Stimulated activated CD4-positive, alpha-beta T cell treated with anti-CD3 and anti-CD28 coated beads, TNF-alpha, amount 100 ng/mL, for 1 hour (primary cell): ENCODE results near the gene IFT43.

ENCODE experiments used
- DNase-seq, 3 donors: peaks; one replicate each; pipeline ENCODE4 v3.0.0-alpha.2; 2020; ENCODE audit warnings: low read depth in 3 of 3, low spot score in 1 of 3

IFT43 gene

DNA sequence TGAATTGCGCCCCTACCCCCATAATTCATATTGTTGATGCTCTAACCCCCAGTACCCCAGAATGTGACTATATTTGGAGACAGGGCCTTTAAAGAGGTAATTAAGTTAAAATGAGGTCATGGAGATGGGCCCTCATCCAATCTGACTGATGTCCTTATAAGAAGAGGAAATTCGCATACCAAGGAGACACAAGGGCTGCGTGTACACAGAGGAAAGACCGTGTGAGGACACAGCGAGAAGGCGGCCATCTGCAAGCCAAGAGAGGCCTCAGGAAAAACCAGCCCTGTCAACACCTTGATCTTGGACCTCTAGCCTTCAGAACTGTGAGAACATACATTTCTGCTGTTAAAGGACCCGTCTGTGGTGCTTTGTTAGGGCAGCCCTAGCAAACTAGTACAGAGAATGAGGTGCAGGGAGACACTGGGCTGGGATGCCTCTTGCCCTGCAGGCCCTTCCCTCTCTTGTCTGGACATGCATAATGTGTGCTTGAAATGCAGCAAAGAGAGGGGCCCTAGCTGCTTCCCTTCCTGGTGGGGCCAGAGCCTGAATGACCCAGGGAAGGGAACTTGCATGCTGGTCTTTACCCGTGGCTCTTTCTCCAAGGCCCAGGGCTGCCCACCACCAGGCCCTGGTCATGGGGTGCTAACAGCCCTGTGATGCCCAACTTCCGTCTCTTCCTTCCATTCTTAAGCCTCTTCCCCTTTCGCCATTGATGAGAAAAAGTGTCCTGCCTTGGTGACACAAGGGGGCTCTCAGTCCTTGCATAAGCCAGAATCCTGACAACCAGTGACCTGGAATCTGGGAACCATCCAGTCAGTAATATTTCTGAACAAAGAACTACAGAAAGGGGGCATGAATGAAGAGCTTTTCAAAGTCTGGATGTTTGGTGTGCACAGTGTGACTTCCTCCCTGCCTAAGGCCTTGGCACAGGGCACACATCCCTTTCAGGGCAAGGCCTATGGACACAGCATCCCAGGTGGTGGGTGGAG, 116.1 kb downstream of the IFT43 start:
- no peak for DNase-seq

DNA sequence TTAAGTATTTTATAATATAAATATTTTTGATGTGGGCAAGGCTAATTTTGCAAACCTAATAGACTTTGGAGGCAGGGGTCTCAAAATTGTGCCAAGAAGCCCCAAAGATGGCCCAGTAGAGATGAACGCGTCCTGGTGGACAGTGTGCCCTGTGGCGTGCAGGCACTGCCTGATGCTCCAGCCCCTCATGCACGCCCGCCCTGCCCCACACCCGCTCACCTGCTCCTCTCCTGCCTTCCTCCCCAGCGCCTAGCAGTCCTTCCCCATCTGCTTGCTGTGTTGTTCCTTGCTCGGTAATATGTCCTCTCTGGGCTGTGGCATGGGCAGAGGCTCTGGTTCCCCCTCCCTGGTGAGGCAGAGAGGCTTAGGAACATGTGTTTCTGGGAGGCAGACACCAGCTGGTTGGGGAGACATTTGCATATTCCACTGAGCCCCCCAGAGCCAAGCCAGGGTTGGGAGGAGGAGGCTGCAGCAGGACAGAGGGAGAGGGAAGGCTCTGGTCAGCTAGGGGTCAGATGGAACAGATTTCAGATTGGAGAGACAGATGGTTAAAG, 119.3 kb downstream of the IFT43 start:
- DNase-seq = no peak

DNA sequence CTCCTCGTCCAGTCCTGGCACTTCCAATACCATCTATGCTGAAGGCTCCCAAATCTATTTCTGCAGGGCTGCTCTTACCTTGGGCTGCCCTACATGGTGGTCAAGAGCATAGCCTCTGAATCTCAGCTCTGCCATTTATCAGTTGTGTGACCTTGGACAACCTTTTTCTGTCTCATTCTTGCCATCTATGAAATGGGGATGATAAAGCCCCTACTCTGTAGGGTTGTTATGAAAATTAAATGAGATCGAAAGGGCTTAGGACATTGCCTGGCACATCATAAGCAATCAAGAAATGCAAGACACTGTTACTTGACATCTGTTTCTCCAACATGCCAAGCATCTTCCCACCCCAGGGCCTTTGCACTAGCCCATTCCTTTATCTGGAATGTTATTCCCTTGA, 120.6 kb downstream of the IFT43 start:
- DNase-seq = no peak

DNA sequence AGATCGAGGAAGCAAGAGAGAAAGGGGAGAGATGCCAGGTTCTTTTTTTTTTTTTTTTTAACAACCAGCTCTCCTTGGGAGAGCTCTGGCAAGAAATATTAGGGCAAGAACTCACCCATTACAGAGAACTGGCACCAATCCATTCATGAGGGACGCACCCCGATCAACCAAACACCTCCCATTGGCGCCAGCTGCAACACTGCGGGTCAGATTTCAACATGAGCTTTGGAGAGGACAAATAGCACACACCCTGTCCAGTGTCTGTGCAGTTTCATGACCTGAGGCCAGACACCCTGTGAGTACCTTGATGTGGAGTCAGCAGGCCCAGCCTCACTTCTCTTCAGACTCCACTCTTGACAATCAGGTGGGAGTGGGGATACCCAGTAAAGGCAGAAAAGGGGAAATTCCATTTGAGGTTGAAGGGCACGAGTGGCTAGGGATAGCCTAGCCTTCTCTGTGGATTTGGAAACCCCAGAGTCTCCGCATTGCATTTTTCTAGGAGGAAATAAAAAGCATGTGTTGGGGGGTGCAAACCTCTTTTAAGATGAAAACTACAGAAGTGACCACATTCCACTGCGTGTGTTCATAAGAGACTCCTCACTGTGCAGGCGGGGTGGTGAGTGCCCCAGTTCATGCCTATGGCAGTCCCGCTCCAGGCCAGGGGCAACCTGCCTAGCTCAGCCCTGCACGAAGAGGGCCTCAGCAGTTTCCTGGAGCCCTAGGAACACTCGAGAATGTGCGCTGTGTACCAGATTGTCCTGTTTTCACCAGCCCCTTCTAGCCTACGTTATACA, 123.7 kb downstream of the IFT43 start:
- DNase-seq = no peak

DNA sequence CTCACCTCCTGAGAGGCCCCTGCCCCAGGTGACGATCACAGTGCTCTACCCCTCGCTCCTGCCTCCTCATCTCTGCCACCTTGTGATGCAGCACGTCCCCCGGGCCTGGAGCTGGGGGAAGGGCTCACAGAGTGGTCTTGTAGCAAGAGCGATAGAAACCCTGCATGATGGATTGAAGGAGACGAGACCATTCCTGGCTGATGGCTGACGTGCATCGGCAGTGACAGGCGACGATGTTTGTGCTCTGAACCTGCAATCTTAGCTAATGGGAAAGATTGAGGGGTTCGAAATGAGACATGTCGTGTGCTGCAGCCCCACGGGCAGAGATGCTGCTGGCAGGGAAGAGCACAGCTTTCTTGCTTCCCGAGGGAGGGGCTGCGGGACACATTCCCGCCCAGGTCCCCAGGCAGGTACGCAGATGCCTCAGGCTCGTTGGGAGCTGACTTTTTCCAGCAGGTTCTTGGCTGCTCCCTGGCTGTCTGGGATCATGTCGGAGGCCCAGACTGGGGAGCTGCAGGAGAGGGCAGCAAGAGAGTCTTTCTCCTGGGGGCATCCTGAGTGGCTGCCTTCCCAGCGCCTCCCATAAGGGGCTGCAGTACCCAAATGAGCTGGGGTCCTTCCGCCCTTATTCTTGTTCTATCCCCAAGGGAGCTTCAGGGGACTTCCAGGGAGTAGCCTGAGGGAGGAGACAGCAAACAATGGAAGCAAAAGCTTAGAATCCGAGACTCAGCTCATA, 127.5 kb downstream of the IFT43 start:
- no peak for DNase-seq

DNA sequence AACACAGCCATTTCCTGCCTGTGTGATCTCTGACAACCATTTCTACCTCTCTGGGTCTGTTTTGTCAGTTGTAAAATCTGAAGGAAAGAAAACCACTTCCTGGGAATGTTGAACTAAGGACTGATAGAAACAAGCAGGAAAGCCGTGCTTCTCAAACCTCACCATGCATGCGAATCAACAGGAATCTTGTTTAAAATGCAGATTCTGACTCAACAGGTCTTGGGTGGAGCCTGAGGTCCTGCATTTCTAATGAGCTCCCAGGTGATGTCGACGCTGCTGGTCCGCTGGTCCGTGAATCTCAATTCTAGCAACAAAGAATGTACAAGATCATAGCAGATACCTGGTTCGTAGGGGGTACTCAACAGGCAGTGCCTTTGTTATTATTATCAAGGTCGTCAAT, 128.1 kb downstream of the IFT43 start:
- no peak for DNase-seq

DNA sequence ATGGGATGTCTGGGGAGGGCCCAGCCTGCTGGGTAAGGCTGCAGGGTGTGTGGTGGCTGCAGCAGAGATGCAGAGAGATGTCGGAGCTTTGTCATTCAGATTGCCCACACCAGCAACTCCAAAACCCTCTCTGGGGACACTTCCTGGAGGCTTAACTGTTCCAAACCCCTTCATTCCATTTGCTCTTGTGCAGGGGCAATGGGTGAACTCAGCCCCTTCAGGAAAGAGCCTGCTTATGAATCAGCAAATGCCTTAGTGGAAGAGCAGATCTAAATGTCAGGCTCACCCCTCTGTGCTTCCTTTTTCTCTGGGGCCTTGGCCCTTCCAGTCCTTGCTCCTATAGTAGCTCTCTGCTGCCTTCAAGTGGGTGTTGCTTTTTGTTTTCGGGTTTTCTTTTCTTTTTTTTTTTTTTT, 129.5 kb downstream of the IFT43 start:
- no peak for DNase-seq

DNA sequence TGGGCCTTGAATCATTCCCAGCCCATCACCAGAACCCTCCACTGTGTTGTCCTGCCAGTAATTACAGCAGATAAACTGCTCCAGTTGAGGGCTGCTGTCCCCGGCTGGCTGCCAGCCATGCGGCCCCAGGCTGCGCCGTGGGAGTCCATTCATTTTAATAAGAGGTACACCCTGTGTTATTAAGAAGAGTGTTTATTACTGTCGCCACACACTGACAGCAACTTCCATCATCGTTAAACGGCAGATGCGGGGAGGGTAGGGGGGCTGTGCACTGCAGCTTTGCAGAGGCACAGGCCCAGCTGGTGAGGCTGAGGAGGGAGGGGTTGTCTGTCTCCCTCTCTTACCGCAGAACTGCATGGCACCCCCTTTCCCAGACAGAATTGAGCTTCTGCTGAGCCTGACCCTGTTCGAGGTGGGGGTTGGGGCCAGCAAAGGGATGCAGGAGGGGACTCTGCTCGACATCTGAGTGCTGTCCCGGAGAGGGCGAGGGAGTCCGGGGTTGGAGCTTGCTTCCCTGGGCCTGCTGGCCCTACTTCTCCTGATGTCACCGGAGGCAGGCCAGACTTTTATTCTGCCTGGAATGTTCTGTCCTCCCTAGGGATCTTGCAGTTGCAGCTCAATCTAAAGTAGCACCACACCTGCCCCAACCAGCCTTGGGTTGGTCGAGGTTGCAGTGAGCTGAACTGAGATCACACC, 132.4 kb downstream of the IFT43 start:
- no peak for DNase-seq

DNA sequence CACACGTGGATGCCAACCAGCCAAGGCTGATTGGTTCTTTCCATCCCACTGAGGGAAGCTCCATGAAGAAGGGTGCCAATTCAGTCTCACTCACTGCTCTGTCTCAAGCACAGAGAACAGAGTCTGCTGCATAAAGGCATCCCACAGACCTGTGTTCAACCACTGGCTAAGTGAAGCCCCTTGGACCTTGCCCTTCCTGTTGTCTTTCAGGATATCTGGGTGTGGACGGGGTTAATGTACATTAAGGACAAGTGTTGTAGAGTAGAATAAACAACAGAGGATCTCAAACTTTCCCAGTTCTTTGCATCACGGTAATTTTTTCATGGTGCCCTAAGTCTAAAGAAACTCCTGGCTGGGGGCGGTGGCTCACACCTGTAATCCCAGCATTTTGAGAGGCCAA, 133.0 kb downstream of the IFT43 start:
- no peak for DNase-seq

DNA sequence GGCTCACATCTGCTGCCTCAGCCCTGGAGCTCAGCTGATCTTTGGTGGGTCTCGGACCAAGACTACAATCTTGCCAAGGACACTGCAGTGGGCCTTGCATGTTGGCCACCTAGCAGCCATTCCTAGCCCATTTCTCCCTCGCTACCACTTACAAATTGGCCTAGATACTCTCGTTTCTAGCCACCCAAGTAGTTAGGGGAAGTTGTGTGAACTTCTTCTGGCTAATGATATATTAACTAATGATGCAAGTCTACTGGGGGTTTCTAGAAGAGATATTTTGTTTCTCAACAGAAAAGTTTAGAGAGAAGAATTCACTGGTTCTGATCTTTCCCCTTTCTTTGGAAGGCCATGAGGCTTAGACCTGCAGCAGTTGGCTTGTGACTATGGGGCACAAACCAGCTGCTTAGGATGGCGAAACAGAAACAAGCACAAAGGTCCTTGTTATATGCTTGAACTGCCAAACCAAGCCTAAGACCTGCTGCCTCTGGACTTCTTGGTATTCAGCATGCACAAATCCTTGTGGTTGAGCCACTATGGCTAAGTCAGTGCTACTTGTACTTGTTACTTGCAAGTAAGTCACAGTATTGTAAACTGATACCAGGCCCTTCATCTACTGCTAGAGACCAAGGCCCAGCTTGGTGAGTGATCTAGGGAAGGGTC, 135.7 kb downstream of the IFT43 start:
- no peak for DNase-seq

DNA sequence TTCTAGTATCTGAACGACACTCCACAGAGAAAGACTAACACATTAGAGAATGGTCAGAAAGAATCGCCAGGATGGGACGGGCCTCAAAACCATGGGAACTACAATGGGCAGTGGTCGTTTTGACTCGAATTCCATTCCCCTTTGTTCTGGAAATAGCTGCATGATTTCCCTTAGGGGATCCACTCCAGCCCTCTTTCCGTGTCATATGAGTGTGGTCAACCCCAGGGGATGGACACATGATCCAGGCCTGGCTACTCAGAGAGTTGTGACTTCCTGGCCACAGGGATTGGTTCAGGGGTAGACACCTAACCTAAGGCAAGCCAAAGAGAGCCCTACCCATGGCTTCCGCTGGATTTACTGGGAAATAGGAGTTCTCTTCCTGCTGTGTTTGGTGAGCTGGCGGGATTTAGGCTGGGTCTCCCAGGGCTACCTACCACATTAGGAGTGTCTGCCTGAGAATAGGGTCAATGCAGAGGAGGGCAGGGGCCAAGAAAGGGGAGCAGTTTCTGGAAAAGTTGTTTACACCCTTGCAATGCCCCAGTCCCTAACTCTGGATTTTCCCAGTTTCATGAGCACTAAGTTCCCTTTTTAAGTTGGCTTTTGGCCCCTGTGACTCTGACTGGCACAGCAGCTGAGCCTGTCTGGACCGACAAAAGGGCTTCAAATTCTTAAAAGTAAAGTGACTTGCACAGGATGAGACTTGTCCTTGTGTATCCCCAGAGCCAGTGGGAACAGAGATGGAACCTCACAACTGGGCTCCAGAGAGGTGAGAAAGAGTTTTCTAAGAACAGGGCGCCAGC, 138.1 kb downstream of the IFT43 start:
- DNase-seq = no peak

DNA sequence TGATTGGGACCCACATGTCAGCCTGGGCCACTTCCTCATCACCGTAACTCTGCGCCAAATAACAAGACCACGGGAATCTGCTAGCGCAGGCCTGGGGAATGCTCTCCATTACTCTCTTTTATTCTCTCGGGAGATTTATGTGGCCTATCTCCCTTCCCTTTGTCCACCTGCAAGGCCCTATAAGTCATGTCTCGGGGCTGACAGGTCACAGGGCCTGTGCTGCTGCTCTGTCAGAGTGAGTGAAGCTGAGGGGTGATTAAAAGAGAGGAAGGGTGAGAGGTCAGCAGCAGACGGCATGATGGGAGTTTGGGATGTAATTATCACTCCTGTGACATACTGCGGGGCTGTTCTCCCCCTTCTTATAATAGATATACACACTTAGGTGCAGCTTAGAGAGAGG, 139.9 kb downstream of the IFT43 start:
- DNase-seq = no peak

DNA sequence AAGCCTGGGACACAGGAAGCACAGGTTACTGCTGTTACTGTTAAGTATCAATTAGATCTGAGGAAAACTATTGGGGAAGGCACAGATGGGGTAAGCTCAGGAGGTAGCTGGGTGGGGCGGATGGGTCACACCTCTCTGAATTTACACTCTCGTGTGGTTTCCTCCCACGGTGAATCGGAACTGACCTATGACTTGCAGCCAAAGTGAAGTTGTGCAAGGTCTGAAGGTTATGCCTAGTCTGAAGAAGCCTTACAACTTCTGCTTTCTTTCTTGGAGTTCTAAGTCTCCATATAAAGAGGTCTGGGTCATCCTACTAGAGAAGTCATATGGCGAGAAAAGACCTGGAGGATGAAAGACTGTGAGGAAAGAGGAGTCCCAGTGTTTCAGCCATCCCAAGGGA, 140.5 kb downstream of the IFT43 start:
- no peak for DNase-seq

DNA sequence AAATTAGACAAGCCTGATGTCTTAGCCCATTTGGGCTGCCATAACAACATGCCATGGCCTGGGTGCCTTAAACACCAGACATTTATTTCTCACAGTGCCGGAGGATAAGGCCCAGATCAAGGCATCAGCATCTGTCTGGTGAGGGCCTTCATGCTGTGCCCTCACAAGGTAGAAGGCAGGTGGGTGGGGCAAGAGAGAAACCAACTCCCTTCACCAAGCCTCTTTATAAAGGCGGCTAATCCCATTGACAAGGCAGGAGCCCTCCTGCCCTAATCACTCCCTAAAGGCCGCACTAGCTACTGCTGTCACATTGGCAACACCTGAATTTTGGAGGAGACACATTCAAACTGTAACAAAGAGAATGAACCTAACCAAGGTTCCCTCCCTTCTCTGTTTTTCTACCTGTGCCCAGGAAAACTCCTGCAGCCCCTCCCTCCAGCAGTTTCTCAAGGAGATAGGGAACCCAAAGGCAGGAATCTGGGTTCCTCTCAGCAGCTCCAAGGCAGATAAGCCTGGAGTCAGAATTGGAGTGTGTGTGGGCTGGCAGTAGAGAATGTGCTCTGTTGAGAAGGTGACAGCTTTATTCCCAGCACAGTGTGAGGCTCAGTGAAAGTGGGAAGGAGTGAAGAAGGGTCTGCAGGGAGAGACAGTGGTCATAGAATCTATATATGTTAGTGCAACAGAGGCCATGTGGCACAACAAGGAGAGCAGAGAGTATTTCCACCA, 144.5 kb downstream of the IFT43 start:
- no peak for DNase-seq

DNA sequence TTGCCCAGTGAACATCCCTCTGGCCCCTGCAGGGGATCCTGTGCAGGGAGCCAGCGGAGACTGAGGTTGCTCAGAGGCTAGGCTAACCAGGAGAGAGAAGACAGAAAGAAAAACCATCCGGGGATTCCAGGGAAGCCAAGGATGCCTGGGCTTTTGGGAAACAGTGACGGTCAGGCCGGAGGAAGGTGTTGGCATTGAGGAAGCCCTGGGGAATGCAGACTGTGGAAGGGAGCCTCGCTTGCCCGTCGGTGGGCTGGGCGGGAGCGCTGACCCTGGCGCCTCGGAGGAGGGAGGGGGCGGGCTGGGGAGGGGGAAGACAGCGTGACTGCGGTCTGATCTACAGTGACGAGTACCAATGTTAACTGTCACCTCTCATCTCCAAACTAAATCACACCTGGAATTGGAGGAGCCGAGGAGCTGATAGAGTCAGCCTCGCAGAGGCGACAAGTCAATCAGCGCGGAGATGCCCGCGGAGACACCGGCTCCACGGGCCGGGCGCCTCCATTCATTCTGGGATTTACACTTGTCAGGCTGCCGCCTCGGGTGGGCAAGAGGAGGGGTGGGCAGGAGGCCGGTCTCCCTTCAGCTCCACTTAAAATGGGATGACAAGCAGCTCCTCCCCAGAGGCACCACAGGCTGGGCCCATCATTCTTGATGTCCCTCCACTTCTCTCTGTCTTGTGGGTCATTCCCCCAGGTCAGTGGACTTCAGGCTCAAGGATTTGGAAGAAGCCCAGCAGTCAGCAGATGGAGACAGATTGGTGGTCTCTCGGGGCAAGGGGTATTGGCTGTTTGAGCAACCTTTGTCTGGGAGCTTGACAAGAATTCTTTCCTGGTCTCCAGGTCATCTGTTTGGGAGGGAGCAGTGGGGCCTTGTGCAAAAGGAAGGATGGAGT, 145.8 kb downstream of the IFT43 start:
- DNase-seq = no peak

DNA sequence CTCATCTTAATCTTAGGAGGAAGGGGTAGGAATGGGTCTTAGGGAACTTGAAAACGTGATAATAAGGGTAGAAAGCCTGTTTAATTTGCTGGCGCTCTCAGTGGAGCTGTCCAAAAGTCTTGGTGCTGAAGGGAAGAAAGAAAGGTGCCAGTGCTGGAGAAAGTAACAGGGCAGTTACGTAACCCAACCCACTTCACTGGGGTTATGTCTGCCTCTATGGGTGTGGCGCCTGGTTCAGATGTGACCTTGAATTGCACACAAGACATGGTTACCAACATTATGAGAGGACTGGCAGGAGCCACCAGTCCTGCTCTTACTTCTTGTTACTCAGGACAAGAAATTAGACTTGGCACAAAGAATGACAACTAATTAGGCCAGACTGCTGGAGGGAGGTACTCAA, 147.5 kb downstream of the IFT43 start:
- DNase-seq = no peak
